ENCODE data around the gene UTS2.

GRCh38 chr1:7859406-7859805, 6.5 kb upstream of the UTS2 start:
- TF ChIP-seq POLR2A (IDR thresholded peaks at IDR 0.05; ENCODE audit: low read length) (no peak), GATA1 (IDR thresholded peaks at IDR 0.05; ENCODE audit: low read depth, low read length) (no peak)
